Gastroesophageal sphincter (tissue), 3 donors: ENCODE results near the gene NLRP5.

Experiments
- POLR2A ChIP-seq, 2 donors: fragments of 450-650 bp; IDR thresholded peaks; one replicate each; pipeline ENCODE4 v1.6.1; 2017; ENCODE audit warnings: antibody characterized with exemption in 2 of 2, mild to moderate bottlenecking in 2 of 2, moderate library complexity in 1 of 2
- POLR2AphosphoS5 ChIP-seq: sonication (generic); formaldehyde crosslinking; IDR thresholded peaks from one replicate; pipeline ENCODE4 v1.6.1; 2017; ENCODE audit warnings: antibody characterized with exemption
- TF ChIP-seq, protein P1 (sequence below), 4 experiments: fragments of 200-600 bp in 2 of 4; fragments of 450-650 bp in 2 of 4; sonication (generic) in 1 of 4; IDR thresholded peaks; one replicate each; pipeline ENCODE4 v1.5.1; 2017 to 2019; ENCODE audit warnings: antibody characterized with exemption in 4 of 4, mild to moderate bottlenecking in 2 of 4, moderate library complexity in 2 of 4

- TF ChIP-seq, protein P1, sequence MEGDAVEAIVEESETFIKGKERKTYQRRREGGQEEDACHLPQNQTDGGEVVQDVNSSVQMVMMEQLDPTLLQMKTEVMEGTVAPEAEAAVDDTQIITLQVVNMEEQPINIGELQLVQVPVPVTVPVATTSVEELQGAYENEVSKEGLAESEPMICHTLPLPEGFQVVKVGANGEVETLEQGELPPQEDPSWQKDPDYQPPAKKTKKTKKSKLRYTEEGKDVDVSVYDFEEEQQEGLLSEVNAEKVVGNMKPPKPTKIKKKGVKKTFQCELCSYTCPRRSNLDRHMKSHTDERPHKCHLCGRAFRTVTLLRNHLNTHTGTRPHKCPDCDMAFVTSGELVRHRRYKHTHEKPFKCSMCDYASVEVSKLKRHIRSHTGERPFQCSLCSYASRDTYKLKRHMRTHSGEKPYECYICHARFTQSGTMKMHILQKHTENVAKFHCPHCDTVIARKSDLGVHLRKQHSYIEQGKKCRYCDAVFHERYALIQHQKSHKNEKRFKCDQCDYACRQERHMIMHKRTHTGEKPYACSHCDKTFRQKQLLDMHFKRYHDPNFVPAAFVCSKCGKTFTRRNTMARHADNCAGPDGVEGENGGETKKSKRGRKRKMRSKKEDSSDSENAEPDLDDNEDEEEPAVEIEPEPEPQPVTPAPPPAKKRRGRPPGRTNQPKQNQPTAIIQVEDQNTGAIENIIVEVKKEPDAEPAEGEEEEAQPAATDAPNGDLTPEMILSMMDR (IDR thresholded peaks at IDR 0.05), result no peak
- TF ChIP-seq POLR2A (IDR thresholded peaks at IDR 0.05) (no peak), POLR2AphosphoS5 (no peak)
Measured at GRCh38 chr19:55947532-55947931, 39.0 kb upstream of the NLRP5 start, which contains the start of gene NLRP8.
